H7 (cell line): ENCODE data around the gene CD99L2. TPM values are rescaled to one million over a fixed set of nuclear protein-coding genes. Genes with fewer than 3 reads are reported as not detected.
"Not testable (repeated sequence)": the region's sequence is repeated elsewhere in the genome, so short reads cannot be mapped to it uniquely, and the experiment has no call there.

Experiments used
- DNase-seq: peaks from one replicate; pipeline ENCODE4 v3.0.0; 2012
- H3K27me3 ChIP-seq: 2 replicates; pipeline ENCODE4 v1.6.0; 2011; ENCODE audit warnings: mild to moderate bottlenecking, low read length; ENCODE audit not compliant: control insufficient read depth, insufficient read depth
- H3K36me3 ChIP-seq: replicated peaks from 2 replicates; pipeline ENCODE4 v1.5.1; 2011; ENCODE audit warnings: low read length; ENCODE audit not compliant: control insufficient read depth, insufficient read depth
- H3K4me3 ChIP-seq: 2 replicates; pipeline ENCODE4 v1.5.1; 2011; ENCODE audit warnings: low read depth, mild to moderate bottlenecking, control low read depth, low read length, moderate library complexity; ENCODE audit not compliant: insufficient read depth
- total RNA-seq: library from RNA; depleted of rRNA; stranded (reverse); fragments of >200 nt; shearing (Covaris generic); gene quantifications from 2 replicates; pipeline ENCODE4 v1.2.3, GENCODE V29; 2014

CD99L2 gene
- total RNA-seq, 1 experiment from 2014 or later = 59.3 TPM

DNA sequence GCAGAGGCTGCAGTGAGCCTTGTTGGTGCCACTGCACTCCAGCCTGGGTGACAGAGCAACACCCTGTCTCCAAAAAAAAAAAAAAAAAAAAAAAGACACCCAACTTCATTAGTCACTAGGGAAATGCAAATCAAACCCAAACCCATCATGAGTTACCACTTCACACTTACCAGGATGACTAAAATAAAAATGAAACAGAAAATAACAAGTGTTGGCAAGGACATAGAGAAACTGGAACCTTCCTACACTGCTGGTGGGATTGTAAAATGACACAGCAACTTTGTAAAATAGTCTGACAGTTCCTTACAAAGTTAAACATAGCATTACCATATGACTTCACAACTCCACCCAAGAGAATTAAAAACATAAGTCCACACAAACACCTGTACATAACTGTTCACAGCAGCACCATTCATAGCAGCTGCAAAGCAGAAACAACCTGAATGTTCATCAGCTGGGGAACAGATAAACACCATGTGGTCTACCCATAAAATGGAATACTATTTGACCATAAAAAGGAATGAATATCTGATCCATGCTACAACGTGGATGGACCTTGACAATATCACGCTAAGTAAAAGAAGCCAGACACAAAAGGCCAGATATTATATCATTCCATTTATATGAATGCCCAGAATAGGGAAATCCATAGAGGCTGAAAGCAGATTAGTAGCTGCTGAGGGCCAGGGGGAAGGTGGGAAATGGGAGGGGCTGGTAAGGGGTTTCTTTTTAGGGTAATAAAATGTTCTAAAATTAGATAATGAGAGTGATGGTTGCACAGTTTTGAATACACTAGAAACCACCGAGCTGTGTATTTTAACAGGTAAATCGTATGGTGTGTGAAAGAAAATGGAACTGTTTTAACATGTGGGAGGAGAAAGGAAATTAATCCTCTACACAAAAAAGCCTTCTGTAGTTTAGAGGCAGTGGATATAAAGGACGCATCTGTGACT lies 18.3 kb downstream of the CD99L2 start:
- no peak overlapping the region for H3K4me3 ChIP-seq
- H3K36me3 ChIP-seq = no peaks in the 10 kb centered on the region
- no peak for DNase-seq
- H3K27me3 ChIP-seq = no peaks in the 10 kb centered on the region

DNA sequence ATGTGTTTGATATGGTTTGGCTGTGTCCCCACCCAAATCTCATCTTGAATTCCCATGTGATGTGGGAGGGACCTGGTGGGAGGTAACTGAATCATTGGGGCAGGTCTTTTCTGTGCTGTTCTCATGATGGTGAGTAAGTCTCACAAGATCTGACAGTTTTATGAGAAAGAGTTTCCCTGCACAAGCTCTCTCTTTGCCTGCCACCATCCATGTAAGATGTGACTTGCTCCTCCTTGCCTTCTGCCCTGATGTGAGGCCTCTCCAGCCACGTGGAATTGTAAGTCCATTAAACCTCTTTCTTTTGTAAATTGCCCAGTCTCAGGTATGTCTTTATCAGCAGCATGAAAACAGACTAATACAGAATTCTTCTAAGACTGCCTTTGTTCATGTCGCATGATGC lies 22.8 kb downstream of the CD99L2 start:
- H3K36me3 ChIP-seq, DNase-seq, H3K4me3 ChIP-seq, H3K27me3 ChIP-seq: not testable (repeated sequence)

DNA sequence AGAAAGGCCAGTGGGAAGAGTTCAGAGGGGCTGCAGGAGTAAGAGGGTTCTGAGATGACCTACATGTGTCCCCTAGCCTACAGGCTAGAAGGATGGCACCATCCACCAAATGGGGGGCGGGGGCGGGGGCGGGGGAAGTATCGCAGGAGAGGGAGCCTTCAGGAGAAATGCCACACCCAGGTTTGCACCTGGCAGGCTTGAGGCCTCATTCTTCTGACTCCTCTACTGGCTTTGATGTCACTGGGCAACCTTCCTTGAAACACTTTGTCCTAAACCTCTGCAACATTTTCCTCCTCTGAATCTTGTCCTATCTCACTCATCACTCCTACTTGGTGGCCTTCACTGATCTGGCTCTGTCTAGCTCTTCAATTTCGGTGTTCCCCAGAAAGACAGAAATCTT lies 24.0 kb downstream of the CD99L2 start:
- DNase-seq = no peak
- no peak overlapping the region for H3K4me3 ChIP-seq

DNA sequence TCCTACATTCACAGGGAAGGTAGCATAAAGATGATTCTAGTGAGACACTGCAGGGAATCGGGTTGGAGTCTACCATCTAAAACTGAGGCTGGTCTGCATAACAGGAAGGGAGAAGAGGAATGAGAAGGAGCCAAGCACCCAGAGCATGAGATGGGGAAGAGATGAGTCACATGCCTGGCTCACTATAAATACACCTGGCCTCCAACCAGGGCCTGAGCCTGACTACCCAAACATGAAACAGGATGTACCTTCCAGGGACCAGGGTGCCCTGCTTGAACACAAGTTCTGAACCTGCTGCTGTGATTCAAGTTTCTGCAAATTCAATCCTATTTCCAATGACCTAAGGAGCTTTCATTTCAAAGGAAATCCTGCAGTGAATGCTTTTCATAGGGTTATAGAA lies 24.9 kb downstream of the CD99L2 start:
- Histone ChIP-seq H3K27me3 (no peaks in the 10 kb centered on the region), H3K36me3 (no peaks in the 10 kb centered on the region), H3K4me3 (no peak overlapping the region)
- no peak for DNase-seq

More for the DNA sequence above, 24.0 kb downstream of the CD99L2 start:
- no peaks in the 10 kb centered on the region for H3K36me3 ChIP-seq
- no peaks in the 10 kb centered on the region for H3K27me3 ChIP-seq

DNA sequence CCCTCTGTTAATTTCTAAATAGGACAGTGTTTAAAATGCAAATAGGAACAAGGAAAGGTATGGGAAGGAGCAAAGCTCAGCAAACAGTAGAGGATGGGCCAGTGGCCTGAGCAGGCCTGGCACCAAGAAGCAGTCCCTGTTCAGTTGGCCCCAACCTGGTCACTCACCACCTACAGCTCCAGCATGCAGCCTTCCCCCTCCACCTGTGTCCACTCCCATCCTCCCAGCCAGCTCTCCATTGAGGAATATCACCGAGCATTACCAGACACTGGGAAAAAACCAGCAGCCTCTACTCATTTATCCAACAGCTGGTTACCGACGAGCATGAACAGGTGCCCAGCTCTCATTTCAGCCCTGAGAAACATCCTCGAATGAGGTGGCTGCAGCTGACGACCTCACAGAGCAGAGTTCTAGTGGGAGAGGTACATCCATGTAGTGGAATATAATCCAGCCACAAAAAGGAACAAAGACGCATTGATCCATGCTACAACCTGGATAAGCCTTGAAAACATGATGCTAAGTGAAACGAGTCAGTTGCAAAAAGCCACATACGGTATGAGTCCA lies 25.6 kb downstream of the CD99L2 start:
- no peaks in the 10 kb centered on the region for H3K27me3 ChIP-seq

DNA sequence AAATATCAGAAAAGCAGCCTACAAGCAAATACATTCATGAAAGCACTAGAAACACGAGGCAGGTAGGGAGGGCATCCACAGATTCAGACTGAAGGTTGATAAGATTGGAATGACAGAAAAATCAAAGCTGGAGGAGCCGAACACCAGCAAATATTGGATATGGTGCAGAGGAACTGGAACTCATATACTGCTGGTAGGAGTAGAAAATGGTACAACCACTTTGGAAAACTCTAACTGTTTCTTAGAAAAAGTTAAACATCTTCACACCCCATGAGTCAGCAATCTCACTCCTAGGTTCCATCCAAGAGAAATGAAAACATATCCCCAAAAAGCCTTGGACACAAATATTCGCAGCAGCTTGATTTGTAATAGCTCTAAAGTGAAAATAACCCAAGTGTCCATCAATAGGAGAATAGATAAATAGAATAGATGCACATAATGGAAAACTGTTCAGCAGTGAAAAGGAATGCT lies 27.1 kb downstream of the CD99L2 start:
- DNase-seq = no peak
- H3K36me3 ChIP-seq = no peaks in the 10 kb centered on the region
- H3K4me3 ChIP-seq = no peak overlapping the region
- no peaks in the 10 kb centered on the region for H3K27me3 ChIP-seq

More for the DNA sequence above, 25.6 kb downstream of the CD99L2 start:
- Histone ChIP-seq H3K4me3 (no peak overlapping the region), H3K36me3 (no peaks in the 10 kb centered on the region)
- DNase-seq = no peak

DNA sequence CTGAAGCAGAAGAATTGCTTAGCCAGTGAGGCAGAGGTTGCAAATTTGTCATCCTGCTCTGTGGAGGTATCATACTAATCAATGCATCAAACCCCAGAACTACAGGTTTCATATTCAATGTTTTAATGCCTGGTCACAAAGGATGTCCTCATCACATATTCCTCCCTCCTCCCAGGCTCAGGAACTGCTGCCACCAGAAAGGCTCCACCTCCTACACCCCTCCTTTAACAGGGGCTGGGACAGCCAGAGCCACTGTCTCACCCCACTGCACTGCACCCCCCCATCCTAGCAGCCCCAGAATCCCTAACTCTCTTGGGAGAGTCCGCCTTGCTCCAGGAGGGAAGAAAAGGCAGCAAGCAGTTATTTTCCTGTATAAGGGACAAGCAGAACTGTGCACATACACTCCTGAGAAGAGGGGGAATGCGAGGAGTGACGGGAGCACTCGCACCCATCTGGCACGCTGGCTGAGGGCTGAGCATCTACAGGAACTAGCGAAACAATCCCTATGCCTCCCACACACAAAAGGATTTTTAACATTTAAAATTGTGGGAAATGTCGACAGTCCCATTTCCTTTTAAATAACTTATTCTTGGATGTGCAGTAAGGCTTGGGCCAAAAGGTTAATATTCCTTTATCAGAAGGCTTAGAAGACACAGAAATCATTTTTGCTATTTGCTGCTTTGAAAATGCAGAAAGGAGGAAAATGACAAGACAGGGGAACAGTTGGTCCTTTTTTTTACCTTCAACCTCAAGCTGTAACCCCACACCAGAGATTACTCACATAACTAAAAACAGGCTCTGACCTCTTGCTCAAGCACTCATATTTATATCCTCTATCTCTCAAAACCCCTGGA lies 27.8 kb downstream of the CD99L2 start:
- H3K36me3 ChIP-seq = no peaks in the 10 kb centered on the region
- H3K27me3 ChIP-seq = no peaks in the 10 kb centered on the region
- no peak overlapping the region for H3K4me3 ChIP-seq
- no peak for DNase-seq

DNA sequence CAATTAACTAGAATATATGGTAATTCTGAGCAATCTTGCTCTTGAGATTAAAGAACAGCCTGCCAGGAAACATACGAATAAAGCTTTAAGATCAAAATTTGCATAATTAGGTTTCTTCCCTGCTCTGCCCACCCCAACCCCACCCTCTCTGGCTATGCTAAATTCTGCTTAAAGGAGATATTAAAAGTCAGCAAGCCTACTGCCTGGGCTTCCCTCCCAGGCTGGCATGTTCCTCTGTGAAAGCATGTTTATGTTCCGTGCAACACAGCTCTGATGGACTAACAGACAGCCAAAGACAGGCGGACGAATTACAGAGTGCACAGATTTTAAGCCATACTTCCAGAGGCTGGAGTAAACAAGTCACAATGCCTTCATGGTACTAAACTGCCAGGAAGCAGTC lies 28.4 kb downstream of the CD99L2 start:
- no peaks in the 10 kb centered on the region for H3K36me3 ChIP-seq
- no peaks in the 10 kb centered on the region for H3K27me3 ChIP-seq
- DNase-seq = no peak
- H3K4me3 ChIP-seq = no peak overlapping the region

DNA sequence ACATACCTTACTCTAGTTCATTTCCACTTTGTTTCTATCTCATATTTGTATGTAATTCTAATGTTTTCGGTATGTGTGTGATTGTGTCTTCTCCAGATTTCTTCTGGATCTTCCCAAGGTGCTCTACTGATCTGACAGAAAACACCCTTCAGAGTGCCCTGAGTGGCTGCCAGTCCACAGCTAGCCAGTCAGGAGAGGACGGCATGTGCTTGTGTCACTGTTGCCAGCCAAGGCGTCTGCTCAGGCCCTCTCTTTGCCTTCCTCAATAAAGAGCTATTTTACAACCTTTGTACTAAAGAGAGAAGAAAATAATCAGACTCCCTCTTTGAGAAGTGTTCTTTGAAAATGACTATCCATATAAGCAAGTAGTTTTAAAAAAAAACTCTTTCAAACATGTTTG lies 29.0 kb downstream of the CD99L2 start:
- no peak for DNase-seq
- Histone ChIP-seq H3K27me3 (no peaks in the 10 kb centered on the region), H3K4me3 (no peak overlapping the region), H3K36me3 (no peaks in the 10 kb centered on the region)

DNA sequence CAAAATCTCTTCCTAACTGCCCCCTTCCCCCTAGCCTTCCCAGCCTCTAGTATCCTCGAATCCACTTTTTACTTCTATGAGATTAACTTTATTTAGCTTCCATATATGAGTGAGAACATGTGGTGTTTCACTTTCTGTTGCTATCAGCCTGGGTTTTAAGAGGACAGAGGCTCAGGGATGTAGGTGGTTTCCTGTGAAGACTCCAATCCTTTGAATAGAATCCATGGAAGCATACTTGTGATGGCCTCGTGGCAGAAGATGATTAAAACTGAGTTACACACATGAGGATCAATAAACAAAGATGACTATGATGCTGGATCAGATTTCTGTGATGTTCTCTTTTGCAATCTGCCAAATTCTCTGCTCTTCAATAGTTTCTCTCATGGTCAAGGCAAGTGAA lies 29.8 kb downstream of the CD99L2 start:
- Histone ChIP-seq H3K4me3 (no peak overlapping the region), H3K36me3 (no peaks in the 10 kb centered on the region), H3K27me3 (no peaks in the 10 kb centered on the region)
- DNase-seq = no peak

DNA sequence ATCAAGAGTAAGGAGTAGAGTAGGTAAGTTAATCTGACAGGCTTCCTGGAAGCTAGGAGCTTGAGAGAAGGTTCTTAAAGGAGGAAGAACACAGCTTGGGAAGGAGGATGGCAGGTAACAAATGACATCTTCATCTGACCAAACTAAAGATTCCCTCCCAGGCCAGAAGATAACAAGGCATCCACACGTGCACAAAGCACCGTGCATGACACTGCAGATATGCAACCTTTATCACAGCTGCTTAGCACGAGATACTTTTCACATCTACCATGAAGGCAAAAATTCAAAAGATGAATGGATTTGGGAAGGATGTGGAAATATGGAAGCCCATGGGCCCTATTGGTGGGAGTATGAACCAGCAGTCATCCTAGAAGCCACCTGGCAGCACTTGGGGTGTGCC lies 34.3 kb downstream of the CD99L2 start:
- H3K4me3 ChIP-seq = no peak overlapping the region
- no peak for DNase-seq
- H3K36me3 ChIP-seq = no peaks in the 10 kb centered on the region
- no peaks in the 10 kb centered on the region for H3K27me3 ChIP-seq

DNA sequence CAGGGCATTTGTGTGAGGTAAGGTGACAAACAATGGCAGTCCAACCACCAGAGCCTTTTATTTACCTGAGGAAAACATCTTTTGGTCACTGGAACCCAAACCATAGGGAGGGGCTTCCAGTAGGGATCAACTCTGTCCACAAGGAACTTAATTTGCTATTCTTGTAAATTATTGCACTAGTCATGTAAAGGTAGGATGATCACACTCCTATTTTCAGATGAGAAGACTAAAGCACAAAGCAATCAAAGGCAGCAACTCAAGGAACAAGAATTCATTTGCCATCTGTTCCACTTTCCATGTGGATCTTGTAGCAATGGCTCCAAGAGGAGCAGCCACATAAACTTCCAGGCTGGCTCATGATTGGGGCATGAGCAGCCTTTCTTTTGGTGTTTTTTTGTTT lies 35.3 kb downstream of the CD99L2 start:
- Histone ChIP-seq H3K36me3 (no peaks in the 10 kb centered on the region), H3K4me3 (no peak overlapping the region)
- no peak for DNase-seq

DNA sequence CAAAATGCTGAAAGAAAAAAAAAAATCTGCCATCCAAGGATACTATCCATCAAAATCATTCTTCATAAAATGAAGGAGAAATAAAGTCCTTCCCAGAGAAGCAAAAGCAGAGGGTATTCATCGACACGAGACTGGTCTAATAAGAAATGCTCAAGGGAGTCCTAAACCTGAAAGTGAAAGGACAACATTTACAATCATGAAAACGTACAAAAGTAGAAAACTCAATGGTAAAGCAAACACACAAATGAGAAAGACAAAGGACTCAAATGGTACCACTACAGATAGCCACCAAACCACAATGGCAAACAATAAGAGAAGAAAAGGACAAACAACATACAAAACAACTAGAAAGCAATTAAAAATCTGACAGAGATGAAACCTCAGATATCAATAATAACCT lies 41.0 kb downstream of the CD99L2 start:
- DNase-seq = no peak
- H3K36me3 ChIP-seq = no peaks in the 10 kb centered on the region
- no peaks in the 10 kb centered on the region for H3K27me3 ChIP-seq
- H3K4me3 ChIP-seq = no peak overlapping the region

More for the DNA sequence above, 35.3 kb downstream of the CD99L2 start:
- no peaks in the 10 kb centered on the region for H3K27me3 ChIP-seq

DNA sequence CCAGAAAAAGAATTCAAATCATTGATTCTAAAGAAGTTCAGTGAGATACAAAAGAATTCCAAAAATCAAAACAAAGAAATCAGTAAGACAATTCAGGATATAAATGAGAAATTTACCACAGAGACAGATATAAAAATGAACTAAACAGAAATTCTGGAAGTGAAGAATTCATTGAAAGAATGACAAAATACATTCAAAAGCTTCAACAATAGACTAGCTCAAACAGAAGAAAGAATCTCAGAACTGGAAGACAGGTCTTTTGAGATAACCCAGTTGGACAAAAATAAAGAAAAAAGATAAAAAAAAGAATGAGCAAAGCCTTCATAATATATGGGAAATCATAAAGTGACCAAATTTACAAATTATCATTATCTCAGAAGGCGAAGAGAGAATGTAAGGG lies 41.7 kb downstream of the CD99L2 start:
- Histone ChIP-seq H3K27me3 (no peaks in the 10 kb centered on the region), H3K4me3 (no peak overlapping the region)
- no peak for DNase-seq

More for the DNA sequence above, 41.7 kb downstream of the CD99L2 start:
- no peaks in the 10 kb centered on the region for H3K36me3 ChIP-seq
